Lung (tissue), 12 donors: ENCODE data around the gene FSTL1. TPM values are rescaled to one million over a fixed set of nuclear protein-coding genes. Genes with fewer than 3 reads are reported as not detected.

Source experiments
- ATAC-seq: fragments of 200-7000 bp; cut with Tn5 transposase; one replicate; pipeline ENCODE4 v1.9.1; 2020; ENCODE audit warnings: moderate number of reproducible peaks; ENCODE audit not compliant: insufficient read depth, low FRiP score
- DNase-seq, 3 donors: peaks; one replicate each; pipeline ENCODE4 v3.0.0-alpha.2; 2013 to 2017
- H3K27ac ChIP-seq, 2 donors: one replicate each; pipeline ENCODE4 v1.5.1; 2013; ENCODE audit warnings: mild to moderate bottlenecking in 2 of 2, moderate library complexity in 2 of 2, control low read depth in 1 of 2, inconsistent platforms in 1 of 2, low read depth in 1 of 2, low read length in 1 of 2
- H3K27me3 ChIP-seq, 3 donors: one replicate each; pipeline ENCODE4 v1.5.1; 2013; ENCODE audit warnings: low read length in 2 of 3; ENCODE audit not compliant: control insufficient read depth in 3 of 3, insufficient read depth in 3 of 3
- H3K36me3 ChIP-seq, 4 donors: one replicate each; pipeline ENCODE4 v1.5.1; 2013; ENCODE audit warnings: low read length in 4 of 4, mild to moderate bottlenecking in 1 of 4, moderate library complexity in 1 of 4; ENCODE audit not compliant: control insufficient read depth in 4 of 4, insufficient read depth in 4 of 4
- H3K4me1 ChIP-seq, 5 donors: one replicate each; pipeline ENCODE4 v1.5.1; 2013; ENCODE audit warnings: low read length in 5 of 5, mild to moderate bottlenecking in 2 of 5, moderate library complexity in 1 of 5; ENCODE audit not compliant: control insufficient read depth in 5 of 5, insufficient read depth in 5 of 5
- H3K4me3 ChIP-seq: one replicate; pipeline ENCODE4 v1.5.1; 2013; ENCODE audit warnings: mild to moderate bottlenecking, control low read depth, moderate library complexity
- H3K9ac ChIP-seq, 2 donors: one replicate each; pipeline ENCODE4 v1.5.1; 2013; ENCODE audit warnings: low read length in 2 of 2, control low read depth in 1 of 2; ENCODE audit not compliant: insufficient read depth in 1 of 2
- H3K9me3 ChIP-seq, 4 donors: one replicate each; pipeline ENCODE4 v1.5.1; 2013; ENCODE audit warnings: low read length in 3 of 4, mild to moderate bottlenecking in 1 of 4, moderate library complexity in 1 of 4; ENCODE audit not compliant: control insufficient read depth in 4 of 4, insufficient read depth in 3 of 4
- CTCF ChIP-seq: IDR thresholded peaks from 2 replicates; pipeline ENCODE4 v1.5.1; 2012; ENCODE audit warnings: mild to moderate bottlenecking; ENCODE audit errors: control extremely low read depth, extremely low read depth
- WGBS, 2 donors: extraction: QIAGEN DNeasy Blood & Tissue Kit; methylation state at CpG; one replicate each; pipeline ENCODE4 v1.1.7; 2013; 5-methylcytosine and 5-hydroxymethylcytosine counted together
- polyA plus RNA-seq, 2 donors: library from polyadenylated mRNA; stranded (reverse); fragments of 200-250 nt; gene quantifications; one replicate each; pipeline ENCODE4 v1.2.1, GENCODE V29; 2013
- total RNA-seq, 2 donors: library from RNA; depleted of rRNA in 1 of 2; stranded (reverse); fragments of >200 nt in 1 of 2; gene quantifications; one replicate each; pipeline ENCODE4 v1.2.1, GENCODE V29; 2014 to 2021
- donor health status: control.
- donor health status: control.
- donor health status: Bipolar disorder and iron deficiency.
- donor health status: healthy.
- donor health status: DM: yes; HTN: yes; CAD: no.

FSTL1 gene
- total and polyA plus RNA-seq, 4 donors = 24.9 to 544 (median 192) TPM

DNA sequence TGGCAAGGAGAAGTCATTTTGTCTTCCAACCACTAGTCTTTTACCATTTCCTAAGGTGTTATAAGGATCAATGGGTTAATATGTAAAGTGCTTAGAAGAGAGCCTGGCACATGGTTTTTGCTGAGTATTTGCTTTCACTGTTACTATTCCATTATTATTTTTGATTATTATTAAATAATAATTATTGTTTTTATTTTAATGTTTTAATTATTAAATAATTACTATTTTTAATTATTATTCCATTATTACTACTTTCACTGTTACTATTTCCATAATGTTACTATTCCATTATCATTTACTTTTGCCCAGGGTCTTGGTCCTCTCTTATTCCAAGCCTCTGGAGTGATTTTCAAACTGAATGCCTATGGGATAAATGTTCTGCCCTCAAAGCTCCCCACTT lies 48.5 kb downstream of the FSTL1 start:
- H3K4me1 ChIP-seq = no peaks in the 10 kb centered on the region
- H3K36me3 ChIP-seq = peaks cover 35 to 93% (median 75%) of the 10 kb centered on the region in 4 donors
- no peak for ATAC-seq
- no peak overlapping the region for H3K4me3 ChIP-seq
- TF ChIP-seq CTCF = no peak
- no peaks in the 10 kb centered on the region for H3K27me3 ChIP-seq
- no peak for DNase-seq
- H3K27ac ChIP-seq = no peak overlapping the region
- no peak overlapping the region for H3K9ac ChIP-seq
- H3K9me3 ChIP-seq = no peaks in the 10 kb centered on the region

GRCh38 chr3:120399372-120399771 lies 51.4 kb downstream of the FSTL1 start:
- no peak for TF ChIP-seq CTCF
- no peak overlapping the region for H3K4me3 ChIP-seq
- no peak for ATAC-seq
- WGBS, 2 donors = 38 to 73% methylated on average over 2 of the region's 2 CpGs
- no peaks in the 10 kb centered on the region for H3K27me3 ChIP-seq
- H3K36me3 ChIP-seq = peaks cover 30 to 83% (median 81%) of the 10 kb centered on the region in 4 donors
- H3K9ac ChIP-seq = no peak overlapping the region
- DNase-seq = no peak
- no peaks in the 10 kb centered on the region for H3K9me3 ChIP-seq
- no peak overlapping the region for H3K27ac ChIP-seq
- no peaks in the 10 kb centered on the region for H3K4me1 ChIP-seq

DNA sequence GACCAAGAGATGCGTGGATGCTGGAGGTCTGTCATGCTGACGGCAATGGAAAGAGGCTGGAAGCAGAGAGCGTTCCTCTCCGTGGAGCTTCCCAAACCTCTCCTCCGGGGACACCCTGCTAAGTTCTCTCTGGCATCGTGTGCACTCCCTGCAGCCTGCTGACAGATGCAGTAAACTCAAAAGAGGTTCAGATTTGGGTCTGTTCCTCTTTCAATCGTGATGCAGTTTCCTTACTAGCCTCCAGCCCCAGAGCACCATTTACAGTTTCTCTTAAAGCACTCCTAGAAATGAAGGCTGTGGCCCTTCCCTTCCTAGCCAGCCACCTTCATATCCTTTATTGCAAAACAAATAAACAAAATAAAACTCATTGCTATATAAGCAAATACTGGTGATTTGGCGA lies 54.3 kb downstream of the FSTL1 start:
- WGBS, 2 donors = 88 to 91% methylated on average over 8 of the region's 8 CpGs
- H3K36me3 ChIP-seq = peaks cover 19 to 73% (median 60%) of the 10 kb centered on the region in 4 donors

More for the DNA sequence above, 54.3 kb downstream of the FSTL1 start:
- Histone ChIP-seq H3K9me3 (no peaks in the 10 kb centered on the region), H3K27ac (no peak overlapping the region), H3K4me1 (no peaks in the 10 kb centered on the region), H3K27me3 (no peaks in the 10 kb centered on the region), H3K4me3 (no peak overlapping the region), H3K9ac (no peak overlapping the region)
- no peak for TF ChIP-seq CTCF
- no peak for DNase-seq
- no peak for ATAC-seq
